Neural crest cell (in vitro differentiated cells): ENCODE results near the gene CDKAL1. TPM values are rescaled to one million over a fixed set of nuclear protein-coding genes. Genes with fewer than 3 reads are reported as not detected.

Experiments used
- DNase-seq: peaks from one replicate; pipeline ENCODE4 v3.0.0; 2021; ENCODE audit warnings: low read depth, mixed read lengths, low spot score
- H3K27ac Mint-ChIP-seq: one replicate; pipeline ENCODE4 v1.8.0; 2021; ENCODE audit warnings: mild to moderate bottlenecking, mixed read lengths; ENCODE audit not compliant: unreplicated experiment
- H3K27me3 Mint-ChIP-seq: 2 replicates; pipeline ENCODE4 v1.8.0; 2021; ENCODE audit warnings: low read depth, mild to moderate bottlenecking, mixed read lengths
- H3K36me3 Mint-ChIP-seq: 2 replicates; pipeline ENCODE4 v1.8.0; 2021; ENCODE audit warnings: low read depth, mild to moderate bottlenecking, mixed read lengths
- H3K4me1 Mint-ChIP-seq: 2 replicates; pipeline ENCODE4 v1.8.0; 2021; ENCODE audit warnings: mixed read lengths
- H3K4me3 Mint-ChIP-seq: one replicate; pipeline ENCODE4 v1.8.0; 2021; ENCODE audit warnings: mild to moderate bottlenecking, mixed read lengths
- H3K9me3 Mint-ChIP-seq: 2 replicates; pipeline ENCODE4 v1.8.0; 2021; ENCODE audit warnings: mixed read lengths
- CTCF ChIP-seq: fragments of 200-600 bp; sonication (generic); conservative IDR thresholded peaks from 2 replicates; pipeline ENCODE4 v1.5.0; 2021; ENCODE audit warnings: antibody characterized with exemption, mild to moderate bottlenecking
- total RNA-seq: library from RNA; stranded (reverse); gene quantifications from 2 replicates; pipeline ENCODE4 v1.2.1, GENCODE V29; 2021

The CDKAL1 gene
- total RNA-seq, 1 donor from 2014 or later, result 25.4 TPM

GRCh38 chr6:21202521-21202920, 668.3 kb downstream of the CDKAL1 start:
- H3K27me3 Mint-ChIP-seq, result no peaks in the 10 kb centered on the region
- peaks cover 3% of the 10 kb centered on the region for H3K36me3 Mint-ChIP-seq
- no peak for TF ChIP-seq CTCF
- H3K4me3 Mint-ChIP-seq, result no peak overlapping the region
- DNase-seq, result no peak
- H3K27ac Mint-ChIP-seq, result no peak overlapping the region
- H3K9me3 Mint-ChIP-seq, result peaks cover 3% of the 10 kb centered on the region
- peaks cover 50% of the 10 kb centered on the region for H3K4me1 Mint-ChIP-seq

- peaks cover 34% of the 10 kb centered on the region for H3K4me1 Mint-ChIP-seq
- no peak for DNase-seq
- no peak overlapping the region for H3K4me3 Mint-ChIP-seq
- H3K27ac Mint-ChIP-seq, result no peak overlapping the region
- H3K27me3 Mint-ChIP-seq, result no peaks in the 10 kb centered on the region
- H3K36me3 Mint-ChIP-seq, result peaks cover 3% of the 10 kb centered on the region
- no peak for TF ChIP-seq CTCF
- peaks cover 3% of the 10 kb centered on the region for H3K9me3 Mint-ChIP-seq
Observed at GRCh38 chr6:21204951-21205350, 670.7 kb downstream of the CDKAL1 start.

GRCh38 chr6:21208081-21208795, 674.0 kb downstream of the CDKAL1 start:
- no peak overlapping the region for H3K27ac Mint-ChIP-seq
- H3K9me3 Mint-ChIP-seq, result peaks cover 5% of the 10 kb centered on the region
- no peaks in the 10 kb centered on the region for H3K27me3 Mint-ChIP-seq

GRCh38 chr6:21208796-21209186, 674.5 kb downstream of the CDKAL1 start:
- Mint-ChIP-seq H3K4me3 (no peak overlapping the region), H3K27ac (no peak overlapping the region), H3K27me3 (no peaks in the 10 kb centered on the region), H3K9me3 (peaks cover 5% of the 10 kb centered on the region), H3K4me1 (peaks cover 13% of the 10 kb centered on the region), H3K36me3 (peaks cover 12% of the 10 kb centered on the region)
- TF ChIP-seq CTCF, result no peak
- no peak for DNase-seq

More at GRCh38 chr6:21208081-21208795, 674.0 kb downstream of the CDKAL1 start:
- Mint-ChIP-seq H3K4me1 (peaks cover 8% of the 10 kb centered on the region), H3K36me3 (peaks cover 12% of the 10 kb centered on the region), H3K4me3 (no peak overlapping the region)
- TF ChIP-seq CTCF, result no peak
- DNase-seq, result no peak

- Mint-ChIP-seq H3K27me3 (no peaks in the 10 kb centered on the region), H3K4me1 (peaks cover 14% of the 10 kb centered on the region), H3K36me3 (peaks cover 12% of the 10 kb centered on the region), H3K4me3 (no peak overlapping the region), H3K9me3 (peaks cover 2% of the 10 kb centered on the region), H3K27ac (no peak overlapping the region)
- DNase-seq, result no peak
- TF ChIP-seq CTCF, result no peak
Observed at GRCh38 chr6:21213492-21213891, 679.2 kb downstream of the CDKAL1 start.
